Epithelial cell of proximal tubule (primary cell): ENCODE data around the gene MT1F. TPM values are rescaled to one million over a fixed set of nuclear protein-coding genes. Genes with fewer than 3 reads are reported as not detected.
A peak's percentile ranks its signal among the peaks of the same experiment; 100 is the strongest.

Experiments
- DNase-seq: peaks from one replicate; pipeline ENCODE4 v3.0.0-alpha.2; 2011; ENCODE audit warnings: low read depth
- H3K4me3 ChIP-seq: 2 replicates; pipeline ENCODE4 v1.5.1; 2011; ENCODE audit warnings: low read depth, mild to moderate bottlenecking, low read length
- total RNA-seq: library from RNA; depleted of rRNA; stranded (reverse); fragments of >200 nt; gene quantifications from 2 replicates; pipeline ENCODE4 v1.2.3, GENCODE V29; 2015
- TF ChIP-seq, protein P1 (sequence below): conservative IDR thresholded peaks from 2 replicates; pipeline ENCODE4 v1.5.1; 2012; ENCODE audit warnings: low read depth, mild to moderate bottlenecking, low read length

Gene MT1F
- 15.3 and 95.8 TPM in 2 replicates for total RNA-seq

DNA sequence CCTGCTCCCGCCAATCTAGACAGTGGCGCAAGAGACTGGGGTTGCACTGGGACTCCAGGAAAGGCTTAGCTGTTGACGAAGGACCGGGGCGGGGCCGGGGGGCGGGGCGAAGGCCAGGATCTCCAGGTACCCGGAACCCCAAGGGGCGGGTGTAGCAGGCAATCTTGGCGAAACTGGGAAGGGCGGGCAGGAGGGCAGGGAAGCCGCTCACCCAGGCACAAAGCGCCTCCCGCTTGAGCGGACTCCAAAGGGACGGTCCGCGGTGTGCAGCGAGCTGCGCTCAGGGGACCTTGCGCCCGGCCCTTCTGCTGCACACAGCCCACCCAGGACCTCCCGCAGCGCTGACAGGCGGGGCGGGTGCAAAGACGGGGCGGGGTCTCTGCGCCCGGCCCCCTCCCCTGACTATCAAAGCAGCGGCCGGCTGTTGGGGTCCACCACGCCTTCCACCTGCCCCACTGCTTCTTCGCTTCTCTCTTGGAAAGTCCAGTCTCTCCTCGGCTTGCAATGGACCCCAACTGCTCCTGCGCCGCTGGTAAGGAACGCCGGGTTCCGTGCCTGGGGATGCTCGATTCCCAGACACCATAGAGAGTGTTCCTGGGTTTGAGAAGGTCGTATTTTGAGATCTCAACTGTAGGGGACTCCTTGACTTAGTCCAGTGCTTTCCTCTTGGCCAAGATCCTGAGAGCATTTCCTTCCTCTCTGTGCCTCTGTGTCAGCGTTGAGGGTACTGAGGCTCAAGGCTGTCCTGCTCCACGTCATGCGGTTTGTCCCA, at the start of gene MT1F:
Gene MT1F (plus strand): TSS at position 405 of the 772 bp plus-strand sequence. CDS start 100 bp downstream, at position 505.
- TF ChIP-seq, protein P1, sequence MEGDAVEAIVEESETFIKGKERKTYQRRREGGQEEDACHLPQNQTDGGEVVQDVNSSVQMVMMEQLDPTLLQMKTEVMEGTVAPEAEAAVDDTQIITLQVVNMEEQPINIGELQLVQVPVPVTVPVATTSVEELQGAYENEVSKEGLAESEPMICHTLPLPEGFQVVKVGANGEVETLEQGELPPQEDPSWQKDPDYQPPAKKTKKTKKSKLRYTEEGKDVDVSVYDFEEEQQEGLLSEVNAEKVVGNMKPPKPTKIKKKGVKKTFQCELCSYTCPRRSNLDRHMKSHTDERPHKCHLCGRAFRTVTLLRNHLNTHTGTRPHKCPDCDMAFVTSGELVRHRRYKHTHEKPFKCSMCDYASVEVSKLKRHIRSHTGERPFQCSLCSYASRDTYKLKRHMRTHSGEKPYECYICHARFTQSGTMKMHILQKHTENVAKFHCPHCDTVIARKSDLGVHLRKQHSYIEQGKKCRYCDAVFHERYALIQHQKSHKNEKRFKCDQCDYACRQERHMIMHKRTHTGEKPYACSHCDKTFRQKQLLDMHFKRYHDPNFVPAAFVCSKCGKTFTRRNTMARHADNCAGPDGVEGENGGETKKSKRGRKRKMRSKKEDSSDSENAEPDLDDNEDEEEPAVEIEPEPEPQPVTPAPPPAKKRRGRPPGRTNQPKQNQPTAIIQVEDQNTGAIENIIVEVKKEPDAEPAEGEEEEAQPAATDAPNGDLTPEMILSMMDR: no peak
- DNase-seq: no peak
- H3K4me3 ChIP-seq: peak within 1 kb of the TSS; percentile 61

DNA sequence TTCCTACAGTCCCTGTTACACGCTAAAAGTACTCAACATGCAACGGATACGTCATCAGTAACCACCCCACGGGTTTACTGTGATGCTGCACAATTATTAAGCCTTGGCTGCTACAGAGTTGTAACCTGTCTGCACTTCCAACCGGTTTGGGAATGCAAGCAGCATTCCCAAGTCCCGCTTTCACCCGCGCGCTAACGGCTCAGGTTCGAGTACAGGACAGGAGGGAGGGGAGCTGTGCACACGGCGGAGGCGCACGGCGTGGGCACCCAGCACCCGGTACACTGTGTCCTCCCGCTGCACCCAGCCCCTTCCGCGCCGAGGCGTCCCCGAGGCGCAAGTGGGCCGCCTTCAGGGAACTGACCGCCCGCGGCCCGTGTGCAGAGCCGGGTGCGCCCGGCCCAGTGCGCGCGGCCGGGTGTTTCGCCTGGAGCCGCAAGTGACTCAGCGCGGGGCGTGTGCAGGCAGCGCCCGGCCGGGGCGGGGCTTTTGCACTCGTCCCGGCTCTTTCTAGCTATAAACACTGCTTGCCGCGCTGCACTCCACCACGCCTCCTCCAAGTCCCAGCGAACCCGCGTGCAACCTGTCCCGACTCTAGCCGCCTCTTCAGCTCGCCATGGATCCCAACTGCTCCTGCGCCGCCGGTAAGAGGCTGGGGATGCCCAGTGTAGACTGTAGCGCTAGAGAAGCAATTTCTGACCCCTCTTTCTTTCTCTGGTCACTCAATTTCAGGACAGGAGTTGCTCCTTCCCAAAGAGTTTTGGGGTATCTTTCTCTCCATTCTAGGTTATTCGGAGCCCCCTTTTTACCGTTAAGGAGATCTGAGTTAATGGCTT, 49.5 kb upstream of the MT1F start, which contains the start of gene MT2A:
Gene MT2A (plus strand): TSS at position 542 of the 833 bp plus-strand sequence. CDS start 72 bp downstream, at position 614.
- TF ChIP-seq, protein P1: no peak
- no peak for DNase-seq

DNA sequence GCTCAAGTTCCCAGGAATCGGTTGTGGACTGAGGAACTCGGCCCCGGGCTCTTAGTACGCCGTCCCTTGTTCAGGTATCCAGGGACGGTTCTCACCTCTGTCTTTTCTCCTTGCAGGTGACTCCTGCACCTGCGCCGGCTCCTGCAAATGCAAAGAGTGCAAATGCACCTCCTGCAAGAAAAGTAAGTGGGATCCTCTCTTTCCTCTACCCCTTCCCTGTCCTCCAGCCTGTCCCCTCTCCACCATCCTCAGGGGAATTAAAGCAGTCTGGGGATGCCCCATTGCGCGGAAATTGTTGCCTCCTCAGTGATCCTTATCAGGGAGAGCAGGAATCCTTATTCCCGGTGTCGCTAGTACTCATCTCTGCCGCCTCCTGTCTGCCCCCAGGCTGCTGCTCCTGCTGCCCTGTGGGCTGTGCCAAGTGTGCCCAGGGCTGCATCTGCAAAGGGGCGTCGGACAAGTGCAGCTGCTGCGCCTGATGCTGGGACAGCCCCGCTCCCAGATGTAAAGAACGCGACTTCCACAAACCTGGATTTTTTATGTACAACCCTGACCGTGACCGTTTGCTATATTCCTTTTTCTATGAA, 48.8 kb upstream of the MT1F start:
- no peak for DNase-seq
- TF ChIP-seq, protein P1: no peak

More for the DNA sequence above, 49.5 kb upstream of the MT1F start, which contains the start of gene MT2A:
- H3K4me3 ChIP-seq: peak within 1 kb of the TSS; percentile 73

DNA sequence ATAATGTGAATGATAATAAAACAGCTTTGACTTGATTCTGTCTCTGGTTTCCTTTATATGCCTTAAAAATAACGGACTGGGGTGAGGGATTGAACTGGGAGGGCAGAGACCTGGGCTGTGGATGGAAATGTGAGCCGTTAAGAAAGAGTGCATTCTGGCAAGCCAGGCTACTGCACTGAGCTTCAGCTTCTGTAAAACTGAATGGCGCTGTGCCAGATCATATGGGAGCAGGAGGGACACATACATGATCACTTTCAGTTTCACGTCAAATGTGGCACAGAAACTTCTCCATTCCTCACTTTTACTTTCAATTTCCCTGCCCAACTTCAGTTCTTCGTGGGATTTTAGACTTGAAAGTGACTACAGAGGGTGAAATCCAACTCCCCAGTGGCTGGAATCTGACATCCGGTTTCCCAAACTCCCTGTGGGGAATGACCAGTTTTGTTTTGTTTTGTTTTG, 48.3 kb upstream of the MT1F start:
- TF ChIP-seq, protein P1: no peak
- H3K4me3 ChIP-seq: peak overlapping the region; percentile 73
- no peak for DNase-seq

More for the DNA sequence above, 48.8 kb upstream of the MT1F start:
- H3K4me3 ChIP-seq: peak overlapping the region; percentile 73

DNA sequence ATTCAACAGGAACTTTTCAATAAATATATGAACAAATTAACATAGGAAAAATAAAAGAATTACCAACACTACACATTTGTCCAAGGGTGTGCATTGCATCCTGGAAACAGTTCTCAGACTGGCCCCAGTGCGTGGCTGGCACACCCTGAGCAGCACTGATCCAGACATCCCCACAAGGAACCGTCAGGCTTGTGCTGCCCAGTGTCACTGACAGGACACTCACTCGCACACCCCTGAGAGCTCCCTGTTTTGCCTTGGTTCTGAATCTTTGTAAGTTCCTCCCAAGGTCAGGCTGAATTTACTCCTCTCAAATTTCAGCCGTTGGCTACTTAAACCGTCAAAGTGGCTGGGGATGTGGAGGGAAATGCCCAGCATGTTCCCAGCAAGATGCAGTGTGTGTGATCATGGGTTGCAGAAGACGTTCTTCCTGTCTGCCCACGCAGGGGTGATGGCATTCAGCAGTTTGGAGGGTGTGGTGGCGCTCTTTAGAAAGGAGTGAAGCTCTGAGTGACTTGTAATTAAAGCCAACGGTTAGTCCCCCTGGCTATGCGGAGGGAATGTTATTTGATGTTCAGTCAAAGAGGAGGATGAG, 47.6 kb upstream of the MT1F start:
- peak; percentile 87 for DNase-seq
- TF ChIP-seq, protein P1: no peak
- H3K4me3 ChIP-seq: peak overlapping the region; percentile 73

DNA sequence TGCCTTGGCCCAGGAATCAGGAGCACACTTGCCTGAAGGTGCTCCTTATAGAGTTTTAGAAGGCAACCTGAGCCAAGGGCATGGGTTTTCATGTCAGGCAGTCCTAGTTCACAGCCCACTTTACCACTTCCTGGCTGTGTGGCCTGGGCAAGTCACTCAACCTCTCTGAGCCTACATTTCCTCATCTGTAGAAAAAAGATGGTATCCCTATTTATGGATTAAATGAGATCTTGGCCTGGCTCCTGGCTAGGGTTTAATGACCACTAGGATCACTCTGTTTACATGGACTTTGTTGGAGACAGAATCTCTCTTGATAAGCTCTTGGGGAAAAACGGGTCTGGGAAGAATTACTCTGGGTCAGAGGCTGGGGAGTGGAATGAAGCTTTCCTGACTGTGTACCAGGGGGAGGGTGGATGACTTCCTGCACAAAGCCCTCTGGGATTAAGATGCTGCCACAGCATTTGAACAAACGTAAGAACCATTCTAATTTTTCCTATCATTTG, 47.1 kb upstream of the MT1F start:
- TF ChIP-seq, protein P1: no peak
- DNase-seq: no peak
- H3K4me3 ChIP-seq: peak overlapping the region; percentile 73
